Gastroesophageal sphincter (tissue), 3 donors: ENCODE results near the gene WDR33.

ENCODE experiments used
- POLR2A ChIP-seq, 2 donors: fragments of 450-650 bp; IDR thresholded peaks; one replicate each; pipeline ENCODE4 v1.6.1; 2017; ENCODE audit warnings: antibody characterized with exemption in 2 of 2, mild to moderate bottlenecking in 2 of 2, moderate library complexity in 1 of 2
- TF ChIP-seq, protein P1 (sequence below), 4 experiments: fragments of 200-600 bp in 2 of 4; fragments of 450-650 bp in 2 of 4; sonication (generic) in 1 of 4; IDR thresholded peaks; one replicate each; pipeline ENCODE4 v1.5.1; 2017 to 2019; ENCODE audit warnings: antibody characterized with exemption in 4 of 4, mild to moderate bottlenecking in 2 of 4, moderate library complexity in 2 of 4

GRCh38 chr2:127660291-127660578, 150.7 kb downstream of the WDR33 start:
- TF ChIP-seq, protein P1, sequence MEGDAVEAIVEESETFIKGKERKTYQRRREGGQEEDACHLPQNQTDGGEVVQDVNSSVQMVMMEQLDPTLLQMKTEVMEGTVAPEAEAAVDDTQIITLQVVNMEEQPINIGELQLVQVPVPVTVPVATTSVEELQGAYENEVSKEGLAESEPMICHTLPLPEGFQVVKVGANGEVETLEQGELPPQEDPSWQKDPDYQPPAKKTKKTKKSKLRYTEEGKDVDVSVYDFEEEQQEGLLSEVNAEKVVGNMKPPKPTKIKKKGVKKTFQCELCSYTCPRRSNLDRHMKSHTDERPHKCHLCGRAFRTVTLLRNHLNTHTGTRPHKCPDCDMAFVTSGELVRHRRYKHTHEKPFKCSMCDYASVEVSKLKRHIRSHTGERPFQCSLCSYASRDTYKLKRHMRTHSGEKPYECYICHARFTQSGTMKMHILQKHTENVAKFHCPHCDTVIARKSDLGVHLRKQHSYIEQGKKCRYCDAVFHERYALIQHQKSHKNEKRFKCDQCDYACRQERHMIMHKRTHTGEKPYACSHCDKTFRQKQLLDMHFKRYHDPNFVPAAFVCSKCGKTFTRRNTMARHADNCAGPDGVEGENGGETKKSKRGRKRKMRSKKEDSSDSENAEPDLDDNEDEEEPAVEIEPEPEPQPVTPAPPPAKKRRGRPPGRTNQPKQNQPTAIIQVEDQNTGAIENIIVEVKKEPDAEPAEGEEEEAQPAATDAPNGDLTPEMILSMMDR (IDR thresholded peaks at IDR 0.05), result no peak
- no peak for TF ChIP-seq POLR2A (IDR thresholded peaks at IDR 0.05)
